Cardiac fibroblast (primary cell): ENCODE measurements around the gene DNAJC27.

Source experiments
- DNase-seq, 2 donors: peaks; one replicate each; pipeline versions ENCODE4 v3.0.0 to v3.0.0-alpha.2; 2010; ENCODE audit warnings: low read depth in 2 of 2
- H3K4me3 ChIP-seq, 2 donors: replicated peaks in 1 of 2; 1 replicate in 1 of 2; 2 replicates in 1 of 2; pipeline ENCODE4 v1.5.1; 2011; ENCODE audit warnings: low read depth in 2 of 2, low read length in 2 of 2, mild to moderate bottlenecking in 2 of 2, moderate library complexity in 1 of 2
- CTCF ChIP-seq: IDR thresholded peaks from one replicate; pipeline ENCODE4 v1.5.1; 2011; ENCODE audit warnings: low read depth, mild to moderate bottlenecking, low read length, inconsistent platforms

DNAJC27 gene

GRCh38 chr2:24984912-24985311 is 13.2 kb upstream of the DNAJC27 start:
- no peak for TF ChIP-seq CTCF
- H3K4me3 ChIP-seq, result no peak overlapping the region
- peak in 1 of 2 donors; percentile 60 for DNase-seq

DNA sequence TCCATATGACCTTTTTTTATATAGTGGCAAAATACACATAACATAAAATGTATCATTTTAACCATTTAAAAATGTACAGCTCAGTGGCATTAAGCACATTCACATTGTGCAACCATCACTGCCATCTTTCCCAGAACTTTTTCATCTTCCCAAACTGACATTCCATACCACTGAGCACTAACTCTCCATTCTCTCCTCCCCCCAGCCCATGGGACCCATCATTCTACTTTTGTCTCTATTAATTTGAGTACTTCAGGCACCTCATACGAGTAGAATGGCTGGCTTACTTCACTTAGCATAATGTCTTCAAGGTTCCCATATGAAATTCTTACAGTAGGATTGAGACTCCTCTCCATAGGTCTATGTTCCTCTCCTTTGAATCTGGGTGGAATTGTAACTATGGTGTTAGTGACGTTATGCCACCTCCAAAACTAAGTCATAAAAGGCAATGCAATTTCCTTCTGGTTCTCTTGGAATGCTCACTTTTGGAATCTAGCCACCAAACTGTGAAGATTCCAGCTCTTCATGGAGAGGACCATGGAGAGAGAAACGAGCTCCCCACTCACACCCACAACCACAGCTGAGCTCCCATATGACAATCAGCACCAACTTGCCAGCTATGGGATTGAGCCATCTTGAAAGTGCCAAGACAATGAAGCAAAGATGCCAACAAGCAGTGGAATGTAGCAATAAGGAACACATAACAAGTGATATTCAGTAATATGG is 9.8 kb upstream of the DNAJC27 start:
- no peak overlapping the region for H3K4me3 ChIP-seq
- peak in 1 of 2 donors; percentile 40 for DNase-seq
- no peak for TF ChIP-seq CTCF

- no peak for DNase-seq
- no peak for TF ChIP-seq CTCF
- H3K4me3 ChIP-seq, result no peak overlapping the region
Observed at GRCh38 chr2:24978661-24979060, 6.9 kb upstream of the DNAJC27 start.

DNA sequence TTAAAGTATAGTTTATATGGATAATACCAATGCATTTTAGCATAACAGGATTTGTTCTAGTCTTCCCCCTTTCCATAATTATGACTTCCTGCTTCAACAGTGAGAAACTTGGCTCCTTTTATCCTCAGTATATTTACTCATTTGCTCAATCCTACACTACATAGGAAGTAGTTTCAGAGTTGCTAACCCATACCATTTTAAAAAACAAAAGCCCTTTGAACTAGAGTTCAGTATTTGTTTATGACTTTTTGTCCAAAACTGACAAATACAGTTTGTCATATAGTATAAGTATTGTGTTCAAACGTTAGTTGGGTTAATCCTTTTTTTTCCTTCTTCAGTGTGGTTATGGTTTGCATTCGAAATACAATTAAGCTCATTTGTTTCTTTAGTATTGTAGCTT is 5.9 kb upstream of the DNAJC27 start:
- TF ChIP-seq CTCF, result no peak
- H3K4me3 ChIP-seq, result no peak overlapping the region
- DNase-seq, result no peak

DNA sequence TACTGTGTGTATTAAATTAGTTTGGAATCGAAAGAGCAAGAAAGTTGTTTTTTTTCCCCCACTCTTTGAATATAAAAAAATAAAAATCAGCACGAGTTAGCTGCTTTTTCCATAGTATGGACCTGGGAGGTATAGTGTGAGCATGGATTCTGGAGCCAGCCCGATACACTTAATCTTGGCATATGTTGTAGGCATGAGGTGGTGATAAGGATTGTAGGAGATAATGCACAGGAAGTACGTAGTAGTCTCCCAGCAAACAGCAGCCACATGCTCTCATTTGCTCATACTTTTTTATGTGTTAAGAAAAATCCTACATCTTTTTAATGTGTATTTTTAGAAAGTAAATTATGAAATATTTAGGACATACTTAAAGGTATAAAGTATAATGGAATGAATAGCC is 2.1 kb upstream of the DNAJC27 start:
- H3K4me3 ChIP-seq, result no peak overlapping the region
- no peak for TF ChIP-seq CTCF
- DNase-seq, result peak in 1 of 2 donors; percentile 50

DNA sequence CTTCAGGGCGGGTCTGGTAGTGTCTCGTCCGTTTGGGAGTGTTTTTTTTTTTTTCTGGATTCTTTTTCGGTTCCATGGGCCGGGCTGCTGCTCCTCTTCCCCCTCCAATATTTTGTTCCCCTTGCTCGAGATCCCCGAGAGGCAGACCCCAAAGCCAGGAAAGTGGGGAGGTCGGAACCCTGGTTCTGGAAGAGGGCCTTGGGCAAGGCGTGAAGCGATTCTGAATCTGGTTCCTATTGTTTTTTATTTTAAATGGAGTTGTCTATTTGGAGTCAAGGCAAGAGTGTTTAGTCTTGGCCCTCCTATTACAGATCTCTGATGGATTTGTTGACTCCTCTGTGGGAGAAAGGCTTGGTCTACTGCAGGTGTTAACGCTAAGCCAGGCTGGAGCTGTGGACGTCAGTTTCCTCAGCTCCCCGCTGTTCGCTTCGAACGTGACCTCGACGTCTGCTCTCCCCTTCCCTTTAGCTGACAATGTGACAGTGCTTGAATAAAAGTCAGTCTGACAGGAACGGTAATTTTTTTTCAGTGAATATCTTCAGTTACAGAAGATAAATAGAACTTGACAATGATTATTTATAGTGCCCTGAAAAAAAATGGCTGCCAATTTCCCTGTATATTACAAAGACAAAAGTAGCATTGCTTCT is 683 bp upstream of the DNAJC27 start:
- no peak for TF ChIP-seq CTCF

More for the DNA sequence above, 683 bp upstream of the DNAJC27 start:
- peak; percentile 44 to 52 for DNase-seq
- peak overlapping the region; percentile 83 to 87 for H3K4me3 ChIP-seq
